HEK293T (cell line): Measurements from ENCODE around the gene ADAMTS5.

Source experiments
- CTCF ChIA-PET: fragments of 350-600 bp; formaldehyde crosslinking; extraction: SDS; loops from one replicate; lab custom pipeline; 2021; ENCODE audit warnings: antibody characterized with exemption, inconsistent platforms; lab: Yijun Ruan, JAX
- POLR2A ChIA-PET: fragments of 350-600 bp; formaldehyde crosslinking; extraction: SDS; loops from one replicate; lab custom pipeline; 2020; ENCODE audit warnings: antibody characterized with exemption, inconsistent platforms; lab: Yijun Ruan, JAX
- DNase-seq: peaks from one replicate; pipeline ENCODE4 v3.0.0; 2012; ENCODE audit warnings: mixed read lengths; ENCODE audit errors: extremely low spot score
- ARNT ChIP-seq: fragments of 450-650 bp; IDR thresholded peaks from 2 replicates; pipeline ENCODE4 v1.6.1; 2017; ENCODE audit warnings: mild to moderate bottlenecking
- BHLHE40 ChIP-seq: fragments of 450-650 bp; IDR thresholded peaks from 2 replicates; pipeline ENCODE4 v1.6.1; 2016; ENCODE audit warnings: mild to moderate bottlenecking, moderate library complexity, borderline replicate concordance
- ELF4 ChIP-seq: fragments of 450-650 bp; IDR thresholded peaks from 2 replicates; pipeline ENCODE4 v1.6.1; 2017; ENCODE audit warnings: antibody characterized with exemption
- FOXA1 ChIP-seq: fragments of 450-650 bp; IDR thresholded peaks from 2 replicates; pipeline ENCODE4 v1.6.1; 2016; ENCODE audit warnings: mild to moderate bottlenecking
- FOXK2 ChIP-seq: fragments of 450-650 bp; IDR thresholded peaks from 2 replicates; pipeline ENCODE4 v1.6.1; 2016; ENCODE audit warnings: mild to moderate bottlenecking
- FOXM1 ChIP-seq: fragments of 450-650 bp; IDR thresholded peaks from 2 replicates; pipeline ENCODE4 v1.6.1; 2017; ENCODE audit warnings: mild to moderate bottlenecking, borderline replicate concordance
- L3MBTL2 ChIP-seq: fragments of 450-650 bp; conservative IDR thresholded peaks from 2 replicates; pipeline ENCODE4 v1.6.1; 2016; ENCODE audit warnings: mild to moderate bottlenecking
- LEF1 ChIP-seq: fragments of 450-650 bp; IDR thresholded peaks from 2 replicates; pipeline ENCODE4 v1.6.1; 2017; ENCODE audit warnings: mild to moderate bottlenecking, borderline replicate concordance
- SUZ12 ChIP-seq: fragments of 450-650 bp; IDR thresholded peaks from 2 replicates; pipeline ENCODE4 v1.6.1; 2016; ENCODE audit warnings: mild to moderate bottlenecking
- TARDBP ChIP-seq: fragments of 450-650 bp; IDR thresholded peaks from 2 replicates; pipeline ENCODE4 v1.6.1; 2016

ADAMTS5 gene

DNA sequence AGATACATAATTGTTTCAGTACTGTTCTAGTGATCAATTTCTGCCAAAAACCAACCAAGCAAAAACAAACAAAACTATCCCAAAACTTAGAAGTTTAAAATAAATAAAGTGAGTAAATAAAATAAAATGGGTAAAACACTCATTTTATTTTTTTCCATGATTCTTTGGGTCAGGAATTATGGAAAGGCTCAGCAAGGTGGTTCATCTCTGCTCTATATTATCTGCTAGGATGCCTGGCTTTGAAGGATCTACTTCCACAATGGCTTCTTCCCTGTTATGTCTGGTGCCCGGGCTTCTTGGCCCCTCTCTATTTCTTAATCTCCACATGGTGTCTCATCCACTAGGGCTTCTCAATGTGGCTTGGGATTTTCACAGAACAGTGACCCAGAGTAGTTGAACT, 92.5 kb downstream of the ADAMTS5 start:
- DNase-seq, result no peak
- no peak for TF ChIP-seq ARNT
- no peak for TF ChIP-seq L3MBTL2
- no peak for TF ChIP-seq SUZ12
- no peak for TF ChIP-seq BHLHE40
- TF ChIP-seq ELF4, result no peak
- no peak for TF ChIP-seq FOXM1
- TF ChIP-seq FOXA1, result no peak
- no peak for TF ChIP-seq LEF1
- TF ChIP-seq FOXK2, result no peak
- no peak for TF ChIP-seq TARDBP
- ChIA-PET CTCF (no interaction called here), POLR2A (no interaction called here)
